A204.1 (cell line): ENCODE measurements around the gene MGAT3.
"Not testable (repeated sequence)": the region's sequence is repeated elsewhere in the genome, so short reads cannot be mapped to it uniquely, and the experiment has no call there.

Experiments
- FAIRE-seq: peaks from 2 replicates; lab custom pipeline; 2012; peaks lifted over from hg19 to GRCh38; lab: Jason Lieb, UNC

The MGAT3 gene, protein sequence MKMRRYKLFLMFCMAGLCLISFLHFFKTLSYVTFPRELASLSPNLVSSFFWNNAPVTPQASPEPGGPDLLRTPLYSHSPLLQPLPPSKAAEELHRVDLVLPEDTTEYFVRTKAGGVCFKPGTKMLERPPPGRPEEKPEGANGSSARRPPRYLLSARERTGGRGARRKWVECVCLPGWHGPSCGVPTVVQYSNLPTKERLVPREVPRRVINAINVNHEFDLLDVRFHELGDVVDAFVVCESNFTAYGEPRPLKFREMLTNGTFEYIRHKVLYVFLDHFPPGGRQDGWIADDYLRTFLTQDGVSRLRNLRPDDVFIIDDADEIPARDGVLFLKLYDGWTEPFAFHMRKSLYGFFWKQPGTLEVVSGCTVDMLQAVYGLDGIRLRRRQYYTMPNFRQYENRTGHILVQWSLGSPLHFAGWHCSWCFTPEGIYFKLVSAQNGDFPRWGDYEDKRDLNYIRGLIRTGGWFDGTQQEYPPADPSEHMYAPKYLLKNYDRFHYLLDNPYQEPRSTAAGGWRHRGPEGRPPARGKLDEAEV

DNA sequence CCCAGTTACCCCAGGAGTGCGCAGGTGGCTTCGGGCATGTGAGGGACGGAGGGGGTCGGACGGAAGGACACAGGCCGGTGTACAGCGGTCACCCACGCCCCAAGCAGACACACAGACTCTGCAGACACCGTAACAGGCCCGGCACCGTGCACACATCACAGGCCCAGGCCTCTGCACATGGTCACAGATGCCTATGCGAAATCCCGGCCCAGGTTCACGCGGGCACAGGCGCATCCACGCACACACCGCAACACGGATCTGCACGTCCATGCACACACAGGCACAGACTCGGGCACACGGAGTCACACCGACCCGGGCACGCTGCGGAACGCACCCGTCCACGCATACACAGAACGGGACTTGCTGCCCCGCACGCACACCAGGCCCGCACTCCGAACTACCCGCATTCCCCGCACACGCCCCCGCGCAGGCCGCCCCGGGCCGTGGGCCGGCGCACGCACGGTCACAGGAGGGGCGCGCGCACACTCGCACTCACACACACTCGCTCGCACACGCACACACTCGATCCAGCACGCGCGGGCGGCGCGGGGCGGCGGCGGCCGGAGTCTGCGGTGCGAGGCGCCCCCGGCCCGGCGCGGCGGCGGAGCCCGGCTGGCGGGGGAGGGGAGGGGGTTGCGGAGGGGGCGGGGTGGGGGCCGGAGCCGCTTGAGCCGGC, at the start of gene MGAT3:
MGAT3 (plus strand) TSS at position 491 of the 676 bp plus-strand sequence. CDS start 30,336 bp downstream, outside the sequence.
- FAIRE-seq = no peak

DNA sequence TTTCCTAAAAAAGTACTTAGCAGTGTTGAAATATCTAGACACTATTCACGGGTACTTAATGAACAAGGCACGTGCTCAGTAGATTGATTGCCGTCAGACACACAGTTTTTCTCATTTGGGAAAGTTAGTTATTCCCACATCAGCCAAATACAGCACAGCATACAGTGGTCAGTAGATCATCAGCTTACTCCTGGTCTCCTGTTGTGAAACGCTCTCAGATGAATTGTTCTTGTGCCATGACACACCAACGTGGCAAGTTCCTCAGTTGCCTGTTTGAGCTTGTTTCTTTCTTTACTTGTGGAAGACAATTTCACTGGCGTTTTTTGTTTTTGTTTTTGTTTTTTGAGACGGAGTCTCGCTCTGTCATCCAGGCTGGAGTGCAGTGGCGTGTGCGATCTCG, 48.6 kb upstream of the MGAT3 start:
- no peak for FAIRE-seq

DNA sequence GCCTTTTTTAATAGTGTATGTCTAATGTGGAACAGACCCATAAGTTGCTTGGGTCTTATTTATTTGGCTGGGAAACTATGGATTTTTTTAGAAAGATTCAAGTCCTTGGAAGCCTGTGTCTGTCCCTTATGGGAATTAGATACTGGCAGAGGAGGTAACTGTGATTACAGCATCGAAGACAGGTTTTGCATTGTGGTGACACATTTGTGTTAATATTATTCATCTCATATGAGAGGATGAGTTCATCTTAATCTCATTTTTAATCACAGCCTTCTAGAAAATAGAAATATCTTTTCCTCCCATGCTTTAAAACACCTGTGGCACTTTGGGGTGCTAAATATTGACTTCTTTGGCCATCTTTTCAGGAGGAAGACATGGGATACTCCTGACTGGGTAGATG, 48.0 kb upstream of the MGAT3 start:
- no peak for FAIRE-seq

DNA sequence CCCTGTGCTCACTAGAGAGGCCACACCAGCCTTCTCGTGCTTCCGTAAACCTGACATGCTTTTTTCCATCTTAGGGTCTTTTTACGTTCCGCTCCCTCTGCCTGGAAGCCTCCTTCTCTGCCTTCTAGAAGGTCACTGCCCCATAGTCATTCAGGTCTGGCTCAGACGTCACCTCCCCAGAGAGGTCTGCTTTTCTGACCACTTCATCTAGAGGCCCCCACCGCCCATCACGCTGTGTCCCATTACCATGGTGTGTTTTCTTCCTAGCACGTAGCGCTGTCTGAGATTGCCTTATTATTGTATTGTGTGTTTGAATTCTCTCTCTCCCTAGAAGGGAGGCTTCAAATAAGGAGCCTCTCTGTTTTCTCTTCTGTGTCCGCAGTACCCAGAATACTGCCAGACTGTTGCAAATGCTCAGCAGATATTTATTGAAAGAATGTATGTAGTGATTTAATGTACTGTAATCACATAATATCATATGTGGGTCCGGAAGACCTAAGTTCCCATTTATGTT, 47.2 kb upstream of the MGAT3 start:
- no peak for FAIRE-seq

DNA sequence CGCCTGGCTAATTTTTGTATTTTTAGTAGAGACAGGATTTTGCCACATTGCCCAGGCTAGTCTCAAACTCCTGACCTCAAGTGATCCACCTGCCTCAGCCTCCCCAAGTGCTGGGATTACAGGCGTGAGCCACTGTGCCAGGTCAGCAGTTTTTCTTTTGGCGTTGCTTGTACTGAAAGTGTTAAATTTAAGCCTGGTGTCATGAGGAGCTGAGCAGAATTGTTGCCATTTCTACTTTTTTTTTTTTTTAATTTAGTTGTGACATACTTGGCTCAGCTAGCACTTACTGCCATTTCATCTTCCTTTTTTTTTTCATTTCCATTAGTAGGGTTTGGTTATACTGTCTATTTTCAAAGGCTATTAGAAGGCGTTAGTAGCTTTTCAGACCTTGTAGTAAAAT, 46.5 kb upstream of the MGAT3 start:
- no peak for FAIRE-seq

DNA sequence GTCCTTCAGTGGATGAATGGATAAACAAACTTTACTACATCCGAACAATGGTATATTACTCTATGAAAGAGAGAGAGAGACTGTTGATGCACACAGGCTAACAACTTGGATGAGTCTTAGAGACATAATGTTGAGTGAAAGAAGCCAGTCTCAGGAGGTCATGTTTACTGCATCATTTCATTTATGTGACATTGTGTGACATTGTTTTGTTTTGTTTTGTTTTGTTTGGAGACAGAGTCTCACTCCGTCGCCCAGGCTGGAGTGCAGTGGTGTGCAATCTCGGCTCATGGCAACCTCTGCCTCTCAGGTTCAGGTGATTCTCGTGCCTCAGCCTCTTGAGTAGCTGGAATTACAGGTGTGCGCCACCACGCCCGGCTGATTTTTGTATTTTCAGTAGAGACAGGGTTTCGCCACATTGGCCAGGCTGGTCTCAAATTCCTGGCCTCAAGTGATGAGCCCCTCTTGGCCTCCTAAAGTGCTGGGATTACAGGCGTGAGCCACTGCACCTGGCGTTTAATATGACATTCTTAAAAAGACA, 44.9 kb upstream of the MGAT3 start:
- not testable (repeated sequence) for FAIRE-seq

DNA sequence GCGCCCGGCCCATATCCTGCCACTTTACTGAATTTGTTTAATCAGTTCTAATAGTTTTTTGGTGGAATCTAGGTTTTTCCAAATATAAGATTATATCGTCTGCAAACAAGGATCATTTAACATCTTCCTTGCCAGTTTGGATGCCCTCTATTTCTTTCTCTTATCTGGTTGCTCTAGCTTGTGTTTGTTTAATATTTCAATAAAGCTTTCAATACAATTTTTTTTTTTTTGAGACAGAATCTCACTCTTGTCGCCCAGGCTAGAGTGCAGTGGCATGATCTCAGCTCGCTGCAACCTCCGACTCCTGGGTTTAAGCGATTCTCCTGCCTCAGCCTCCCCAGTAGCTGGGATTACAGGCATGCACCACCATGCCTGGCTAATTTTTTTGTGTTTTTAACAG, 43.6 kb upstream of the MGAT3 start:
- not testable (repeated sequence) for FAIRE-seq

DNA sequence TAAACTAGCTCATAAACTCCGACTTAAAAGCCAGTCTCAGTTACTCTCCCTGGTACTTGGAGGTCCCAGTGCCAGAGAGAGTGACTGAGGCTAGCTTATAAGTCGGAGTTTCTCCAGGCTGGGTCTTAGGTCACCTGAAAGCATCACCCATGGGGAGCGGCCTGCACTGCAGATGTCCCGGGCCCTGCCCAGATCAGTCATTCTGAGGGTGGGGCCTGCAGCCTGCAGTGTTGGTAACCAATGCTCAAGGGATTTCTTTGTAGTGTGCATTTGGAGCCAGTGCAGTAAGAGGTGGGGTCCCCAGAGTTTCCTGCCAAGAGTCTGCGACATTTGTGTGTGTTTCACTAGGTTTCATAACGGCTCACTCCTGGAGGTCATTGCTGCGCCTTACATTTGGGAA, 42.4 kb upstream of the MGAT3 start:
- FAIRE-seq = no peak

DNA sequence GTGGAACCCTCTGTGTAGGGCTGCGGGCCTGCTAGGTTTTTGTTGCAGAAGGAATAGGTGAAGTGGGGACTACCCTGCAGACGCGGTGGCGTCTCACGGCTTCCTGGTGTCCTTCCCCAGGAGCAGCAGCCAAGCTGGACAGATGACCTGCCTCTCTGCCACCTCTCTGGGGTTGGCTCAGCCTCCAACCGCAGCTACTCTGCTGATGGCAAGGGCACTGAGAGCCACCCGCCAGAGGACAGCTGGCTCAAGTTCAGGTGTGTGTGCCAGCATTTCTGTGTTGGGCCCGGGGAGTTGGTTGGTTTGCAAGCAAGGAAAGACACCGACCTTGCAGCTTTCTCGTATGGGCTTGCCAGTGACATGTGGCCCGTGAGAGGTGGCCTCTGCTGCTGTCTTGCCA, 41.9 kb upstream of the MGAT3 start:
- no peak for FAIRE-seq

DNA sequence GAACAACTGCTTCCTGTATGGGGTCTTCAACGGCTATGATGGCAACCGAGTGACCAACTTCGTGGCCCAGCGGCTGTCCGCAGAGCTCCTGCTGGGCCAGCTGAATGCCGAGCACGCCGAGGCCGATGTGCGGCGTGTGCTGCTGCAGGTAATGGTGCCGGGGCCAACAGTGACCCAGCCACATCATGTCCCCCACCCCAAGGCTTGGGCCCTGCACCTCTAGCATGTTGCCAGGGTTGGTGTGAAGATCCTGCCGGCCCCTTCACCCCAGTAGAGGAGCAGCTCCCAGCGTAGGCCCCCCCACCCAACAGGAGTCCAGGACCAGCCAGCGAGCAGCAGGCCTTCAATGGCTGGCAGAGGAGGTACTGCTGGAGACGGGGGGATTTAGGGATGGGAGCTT, 41.3 kb upstream of the MGAT3 start:
- FAIRE-seq = no peak

DNA sequence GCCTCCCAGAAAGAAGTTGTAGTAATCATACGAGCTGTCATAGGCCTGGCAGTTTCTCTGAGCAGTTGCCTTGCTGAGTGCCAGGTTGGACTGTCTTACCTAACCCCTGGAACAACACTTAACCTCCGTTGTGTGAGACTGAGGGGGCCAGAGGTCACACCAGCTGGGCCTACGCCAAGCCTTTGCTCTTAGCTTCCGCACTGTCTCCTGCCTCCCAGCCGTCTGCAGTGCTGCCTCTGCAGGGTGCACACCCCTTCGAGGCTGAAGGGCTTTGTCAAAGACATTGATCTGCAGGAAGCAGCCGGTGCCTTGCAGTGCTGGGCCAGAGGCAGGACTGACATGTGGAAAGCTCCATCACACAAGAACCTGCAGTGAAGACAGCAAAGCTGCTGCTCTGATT, 40.5 kb upstream of the MGAT3 start:
- FAIRE-seq = no peak

DNA sequence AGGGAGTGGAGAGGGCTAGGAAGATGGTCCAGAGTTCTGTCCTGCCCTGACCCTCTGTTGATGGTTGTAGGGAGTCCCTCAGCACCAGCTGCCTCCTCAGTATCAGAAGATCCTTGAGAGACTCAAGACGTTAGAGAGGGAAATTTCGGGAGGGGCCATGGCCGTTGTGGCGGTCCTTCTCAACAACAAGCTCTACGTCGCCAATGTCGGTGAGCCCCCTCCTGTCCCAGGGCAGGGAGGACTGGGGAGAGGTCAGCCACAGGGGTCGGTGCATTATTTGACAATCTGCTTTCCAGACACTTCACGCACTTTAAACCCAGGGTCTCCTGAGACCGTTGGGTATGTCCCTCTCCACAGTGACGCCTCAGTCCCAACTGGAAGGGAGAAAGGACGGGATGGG, 39.2 kb upstream of the MGAT3 start:
- FAIRE-seq = no peak

DNA sequence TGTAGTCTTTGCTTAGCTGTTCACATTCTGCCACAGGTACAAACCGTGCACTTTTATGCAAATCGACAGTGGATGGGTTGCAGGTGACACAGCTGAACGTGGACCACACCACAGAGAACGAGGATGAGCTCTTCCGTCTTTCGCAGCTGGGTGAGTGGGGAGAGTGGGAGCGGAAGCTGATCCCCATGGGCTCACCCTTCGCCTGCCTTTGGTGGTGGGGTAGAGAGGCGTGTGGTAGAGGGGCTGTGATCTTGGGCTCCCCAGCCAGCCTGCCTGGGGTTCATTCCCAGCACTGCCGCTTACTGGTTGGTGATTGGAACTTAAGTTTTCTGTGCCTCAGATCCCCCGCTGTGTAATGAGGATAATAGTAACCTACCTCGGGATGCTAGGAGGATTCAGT, 38.1 kb upstream of the MGAT3 start:
- no peak for FAIRE-seq

DNA sequence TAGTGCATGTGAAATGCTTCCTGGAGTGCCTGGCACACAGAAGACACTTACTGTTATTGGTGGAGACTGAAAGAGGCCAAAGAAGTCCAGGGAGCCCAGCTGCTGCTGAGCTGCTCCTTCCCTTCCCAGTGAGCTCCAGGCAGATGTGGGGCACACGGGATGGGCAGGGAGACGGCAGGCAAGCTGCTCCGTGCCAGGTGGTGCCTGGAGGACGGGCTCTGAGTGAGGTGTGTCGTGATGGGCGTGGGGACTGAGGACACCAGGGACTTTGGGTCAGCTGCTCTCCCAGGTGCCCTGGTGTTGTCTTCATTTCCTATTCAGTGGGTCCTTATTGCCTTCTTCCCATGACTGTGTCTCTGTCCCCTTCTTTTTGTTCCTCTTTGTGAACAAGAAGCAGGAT, 37.7 kb upstream of the MGAT3 start:
- no peak for FAIRE-seq

DNA sequence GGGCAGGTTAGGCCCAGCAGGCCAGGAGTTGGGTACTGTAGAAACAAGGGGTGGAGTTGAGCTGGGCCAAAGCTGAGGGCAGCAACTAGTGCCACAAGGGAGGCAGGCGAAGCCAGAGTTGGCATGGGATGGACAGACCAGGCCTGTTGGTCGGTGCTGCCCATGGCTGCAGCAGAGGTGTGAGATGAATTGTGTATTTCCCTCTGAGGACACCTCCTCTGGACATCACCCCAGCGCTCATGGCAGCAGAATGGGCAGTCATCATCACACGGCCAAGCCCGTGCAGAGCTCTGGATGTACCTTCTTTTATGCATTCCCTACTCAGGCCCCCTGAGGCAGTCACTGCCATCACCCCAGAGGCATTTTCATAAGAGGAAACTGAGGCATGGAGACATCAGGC, 36.9 kb upstream of the MGAT3 start:
- FAIRE-seq = no peak

DNA sequence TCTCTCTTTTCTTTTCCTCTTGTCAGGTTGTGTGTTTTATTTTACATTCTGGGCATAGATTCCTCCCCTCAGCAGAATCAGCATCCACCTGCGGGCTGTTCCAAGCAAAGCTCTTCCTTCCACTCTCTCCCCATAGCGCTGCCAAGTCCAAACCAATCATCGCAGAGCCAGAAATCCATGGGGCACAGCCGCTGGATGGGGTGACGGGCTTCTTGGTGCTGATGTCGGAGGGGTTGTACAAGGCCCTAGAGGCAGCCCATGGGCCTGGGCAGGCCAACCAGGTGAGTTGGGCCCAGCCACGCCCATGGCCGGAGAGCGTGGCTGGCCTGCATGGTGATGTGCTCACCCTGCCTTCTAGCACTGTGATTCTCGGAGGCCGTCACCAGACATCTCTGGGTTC, 35.1 kb upstream of the MGAT3 start:
- no peak for FAIRE-seq

DNA sequence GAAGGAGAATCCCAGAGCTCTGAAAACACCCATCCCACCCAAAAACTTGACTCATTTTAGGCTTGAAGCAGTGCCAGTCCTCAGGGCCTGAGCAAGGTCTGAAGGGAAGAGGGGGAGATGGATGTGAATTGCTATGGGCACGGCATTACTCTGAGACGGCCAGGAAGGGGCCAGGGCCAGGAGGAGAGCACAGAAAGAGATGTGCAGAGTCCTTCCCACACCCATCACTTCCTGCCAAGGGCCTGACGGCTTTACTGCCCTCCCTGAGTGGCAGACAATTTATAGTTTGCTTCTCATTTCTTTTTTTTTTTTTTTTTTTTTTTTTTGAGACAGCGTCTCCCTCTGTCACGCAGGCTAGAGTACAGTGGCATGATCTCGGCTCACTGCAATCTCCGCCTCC, 34.7 kb upstream of the MGAT3 start:
- FAIRE-seq = no peak

DNA sequence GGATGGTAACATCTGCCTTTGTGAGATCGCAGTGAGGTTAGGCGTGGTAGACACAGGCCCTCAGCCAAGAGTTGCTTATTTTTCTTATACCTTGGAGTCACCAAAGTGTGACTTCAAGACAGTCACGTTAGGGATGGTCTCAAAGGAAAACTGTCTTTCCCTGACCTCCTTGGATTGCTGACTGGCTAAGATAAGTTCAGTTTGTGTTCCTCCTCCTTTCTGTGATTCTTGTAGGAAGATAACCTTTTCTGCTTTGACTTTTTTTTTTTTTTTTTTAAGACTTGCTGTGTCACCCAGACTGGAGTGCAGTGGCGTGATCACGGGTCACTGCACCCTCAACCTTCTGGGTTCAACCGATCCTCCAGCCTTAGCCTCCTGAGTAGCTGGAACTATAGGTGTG, 34.1 kb upstream of the MGAT3 start:
- FAIRE-seq = no peak

DNA sequence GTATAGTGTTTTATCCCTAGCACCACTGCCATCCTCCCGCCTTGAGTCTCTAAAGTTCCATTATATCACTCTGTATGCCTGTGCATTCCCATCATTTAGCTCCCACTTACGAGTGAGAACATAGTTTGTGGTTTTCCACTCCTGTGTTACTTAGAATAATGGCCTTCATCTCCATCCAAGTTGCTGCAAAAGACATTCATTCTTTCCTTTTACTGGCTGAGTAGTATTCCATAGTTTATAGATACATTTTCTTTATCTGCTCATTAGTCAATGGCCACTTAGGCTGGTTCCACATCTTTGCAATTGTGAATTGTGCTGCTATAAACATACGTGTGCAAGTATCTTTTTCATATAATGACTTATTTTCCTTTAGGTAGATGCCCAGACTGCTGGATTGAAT, 32.8 kb upstream of the MGAT3 start:
- FAIRE-seq = no peak

DNA sequence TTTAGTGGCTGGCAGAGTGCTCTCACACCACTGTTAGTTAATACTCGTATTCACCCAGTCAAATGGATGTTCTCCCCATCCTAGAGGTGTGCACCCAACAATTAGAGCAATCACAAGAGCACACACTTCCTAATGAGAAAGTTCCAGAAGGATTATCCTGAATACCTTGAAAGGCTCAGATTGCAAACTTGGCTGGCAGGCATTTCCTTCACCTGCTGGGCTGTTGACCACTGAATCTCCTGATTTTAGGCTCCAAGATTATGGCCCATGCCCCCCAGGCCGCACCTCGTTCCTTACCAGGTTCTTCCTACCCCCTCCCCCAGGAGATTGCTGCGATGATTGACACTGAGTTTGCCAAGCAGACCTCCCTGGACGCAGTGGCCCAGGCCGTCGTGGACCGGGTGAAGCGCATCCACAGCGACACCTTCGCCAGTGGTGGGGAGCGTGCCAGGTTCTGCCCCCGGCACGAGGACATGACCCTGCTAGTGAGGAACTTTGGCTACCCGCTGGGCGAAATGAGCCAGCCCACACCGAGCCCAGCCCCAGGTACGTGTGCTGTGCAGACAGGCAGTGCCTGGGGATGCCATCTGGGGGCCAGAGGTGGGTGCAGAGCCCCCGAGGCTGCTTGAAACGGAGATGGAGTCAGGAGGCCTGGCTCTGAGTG, 30.3 kb upstream of the MGAT3 start:
- FAIRE-seq = no peak

DNA sequence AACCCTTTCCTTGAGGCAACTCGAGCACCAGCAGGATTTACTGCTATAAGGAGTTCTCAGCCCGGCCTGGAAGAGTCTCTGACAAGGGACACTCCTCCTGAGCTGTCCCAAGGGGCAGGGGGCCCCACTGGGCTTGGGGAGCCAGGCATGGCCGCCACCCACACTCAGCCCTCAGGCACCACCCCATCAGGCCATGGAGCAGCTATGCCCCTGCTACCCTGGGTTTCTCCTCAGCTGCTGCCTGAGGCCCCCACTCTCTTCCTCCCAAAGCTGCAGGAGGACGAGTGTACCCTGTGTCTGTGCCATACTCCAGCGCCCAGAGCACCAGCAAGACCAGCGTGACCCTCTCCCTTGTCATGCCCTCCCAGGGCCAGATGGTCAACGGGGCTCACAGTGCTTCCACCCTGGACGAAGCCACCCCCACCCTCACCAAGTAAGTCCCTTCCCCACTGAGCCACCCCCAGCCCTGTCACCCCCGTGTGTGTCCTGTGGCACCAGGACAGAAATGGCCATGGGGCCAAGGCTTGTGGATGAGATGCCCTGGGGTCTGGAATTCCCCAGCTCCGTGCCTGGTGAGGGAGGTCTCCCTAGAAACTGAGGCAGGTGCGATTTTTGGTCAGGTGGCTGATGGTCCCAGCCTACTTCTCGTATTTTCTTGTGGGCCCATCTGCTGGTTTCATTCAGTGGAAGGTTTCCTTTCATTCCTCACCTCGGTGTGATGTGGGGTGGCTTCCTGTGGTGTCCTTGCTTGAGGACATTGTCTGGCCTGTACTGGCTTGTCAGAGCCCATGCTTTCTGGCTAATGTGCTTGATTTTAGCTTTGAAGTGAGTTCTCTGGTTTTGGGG, 28.8 kb upstream of the MGAT3 start:
- FAIRE-seq = no peak

DNA sequence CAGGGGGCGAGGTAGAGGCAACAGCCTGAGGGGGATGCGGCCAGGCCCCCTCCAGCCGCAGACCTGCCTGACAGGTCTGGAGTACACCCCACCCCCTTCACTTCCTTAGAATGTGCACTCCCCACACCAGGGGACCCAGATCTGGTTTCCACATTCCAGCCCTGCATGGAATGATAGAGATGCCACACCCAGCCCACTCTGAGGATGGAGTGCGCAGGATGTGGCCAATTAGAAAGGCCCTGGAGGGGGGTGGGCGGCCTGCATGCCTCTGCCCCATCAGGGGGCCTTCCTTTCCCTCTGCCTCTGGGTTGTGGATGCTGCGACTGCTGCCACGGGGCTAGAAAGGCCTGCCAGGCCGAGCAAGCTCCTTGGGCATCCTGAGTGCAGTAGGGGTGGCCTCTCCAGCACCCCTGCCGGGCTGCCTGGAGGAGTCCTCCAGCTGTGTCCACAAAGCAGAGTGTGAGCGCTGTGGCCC, 28.2 kb upstream of the MGAT3 start:
- FAIRE-seq = no peak
